ENCODE data around the gene PTPRM. TPM values are rescaled to one million over a fixed set of nuclear protein-coding genes. Genes with fewer than 3 reads are reported as not detected.

Gene PTPRM
- total and polyA plus RNA-seq, 4 donors, result 9.2 to 23.0 (median 12.7) TPM

GRCh38 chr18:8400825-8401224 is 833.7 kb downstream of the PTPRM start:
- no peaks in the 10 kb centered on the region for H3K9me3 ChIP-seq (ENCODE audit: control insufficient read depth in 4 of 4, low read length in 3 of 4)
- no peaks in the 10 kb centered on the region for H3K27me3 ChIP-seq (ENCODE audit: control insufficient read depth in 4 of 4, insufficient read depth in 4 of 4, low read length in 3 of 4)
- TF ChIP-seq JUND (IDR thresholded peaks at IDR 0.05) (no peak), NR2F2 (IDR thresholded peaks at IDR 0.05) (no peak), ATF3 (IDR thresholded peaks at IDR 0.05) (no peak), RXRA (IDR thresholded peaks at IDR 0.05) (no peak), REST (IDR thresholded peaks at IDR 0.05) (no peak), HNF4A (conservative IDR thresholded peaks at IDR 0.05) (no peak), HNF4G (IDR thresholded peaks at IDR 0.05) (no peak), MAX (IDR thresholded peaks at IDR 0.05) (no peak), YY1 (IDR thresholded peaks at IDR 0.05) (no peak)
- H3K27ac ChIP-seq (ENCODE audit: low read depth in 1 of 2, low read length in 2 of 2), result no peak overlapping the region
- 70% methylated on average over 2 of the region's 2 CpGs for WGBS
- H3K9ac ChIP-seq (ENCODE audit: low read depth in 1 of 2, low read length in 2 of 2), result no peak overlapping the region
- no peak for DNase-seq (ENCODE audit: low spot score)
- H3K4me1 ChIP-seq (ENCODE audit: control insufficient read depth in 4 of 4, insufficient read depth in 4 of 4, low read length in 3 of 4), result no peaks in the 10 kb centered on the region
- H3K4me3 ChIP-seq (ENCODE audit: low read depth in 1 of 3, low read length in 3 of 3), result no peak overlapping the region
- H3K36me3 ChIP-seq (ENCODE audit: control insufficient read depth in 4 of 4, insufficient read depth in 3 of 4, low read depth in 1 of 4, low read length in 3 of 4), result no peaks in the 10 kb centered on the region

- Histone ChIP-seq H3K36me3 (ENCODE audit: control insufficient read depth in 4 of 4, insufficient read depth in 3 of 4, low read depth in 1 of 4, low read length in 3 of 4) (no peaks in the 10 kb centered on the region), H3K4me3 (ENCODE audit: low read depth in 1 of 3, low read length in 3 of 3) (no peak overlapping the region), H3K27me3 (ENCODE audit: control insufficient read depth in 4 of 4, insufficient read depth in 4 of 4, low read length in 3 of 4) (no peaks in the 10 kb centered on the region), H3K4me1 (ENCODE audit: control insufficient read depth in 4 of 4, insufficient read depth in 4 of 4, low read length in 3 of 4) (no peaks in the 10 kb centered on the region), H3K27ac (ENCODE audit: low read depth in 1 of 2, low read length in 2 of 2) (no peak overlapping the region), H3K9ac (ENCODE audit: low read depth in 1 of 2, low read length in 2 of 2) (no peak overlapping the region), H3K9me3 (ENCODE audit: control insufficient read depth in 4 of 4, low read length in 3 of 4) (no peaks in the 10 kb centered on the region)
- DNase-seq (ENCODE audit: low spot score), result no peak
- WGBS, result 97% methylated on average over 17 of the region's 17 CpGs
- no peak for TF ChIP-seq FOXA2 (IDR thresholded peaks at IDR 0.05)
- TF ChIP-seq TAF1 (conservative IDR thresholded peaks at IDR 0.05), result no peak
- TF ChIP-seq RAD21 (IDR thresholded peaks at IDR 0.05), result no peak
- no peak for TF ChIP-seq REST (IDR thresholded peaks at IDR 0.05)
- TF ChIP-seq HNF4A (conservative IDR thresholded peaks at IDR 0.05), result no peak
- no peak for TF ChIP-seq YY1 (IDR thresholded peaks at IDR 0.05)
- no peak for TF ChIP-seq FOXA1 (IDR thresholded peaks at IDR 0.05)
- TF ChIP-seq ZBTB33 (IDR thresholded peaks at IDR 0.05), result no peak
Measured at GRCh38 chr18:8401606-8402005, 834.5 kb downstream of the PTPRM start.
